CD4-positive, alpha-beta T cell treated with Interleukin-17A for 1 hour (primary cell): ENCODE measurements around the gene MPHOSPH8.

Experiments
- DNase-seq: peaks from one replicate; pipeline ENCODE4 v3.0.0-alpha.2; 2020

Gene MPHOSPH8, protein sequence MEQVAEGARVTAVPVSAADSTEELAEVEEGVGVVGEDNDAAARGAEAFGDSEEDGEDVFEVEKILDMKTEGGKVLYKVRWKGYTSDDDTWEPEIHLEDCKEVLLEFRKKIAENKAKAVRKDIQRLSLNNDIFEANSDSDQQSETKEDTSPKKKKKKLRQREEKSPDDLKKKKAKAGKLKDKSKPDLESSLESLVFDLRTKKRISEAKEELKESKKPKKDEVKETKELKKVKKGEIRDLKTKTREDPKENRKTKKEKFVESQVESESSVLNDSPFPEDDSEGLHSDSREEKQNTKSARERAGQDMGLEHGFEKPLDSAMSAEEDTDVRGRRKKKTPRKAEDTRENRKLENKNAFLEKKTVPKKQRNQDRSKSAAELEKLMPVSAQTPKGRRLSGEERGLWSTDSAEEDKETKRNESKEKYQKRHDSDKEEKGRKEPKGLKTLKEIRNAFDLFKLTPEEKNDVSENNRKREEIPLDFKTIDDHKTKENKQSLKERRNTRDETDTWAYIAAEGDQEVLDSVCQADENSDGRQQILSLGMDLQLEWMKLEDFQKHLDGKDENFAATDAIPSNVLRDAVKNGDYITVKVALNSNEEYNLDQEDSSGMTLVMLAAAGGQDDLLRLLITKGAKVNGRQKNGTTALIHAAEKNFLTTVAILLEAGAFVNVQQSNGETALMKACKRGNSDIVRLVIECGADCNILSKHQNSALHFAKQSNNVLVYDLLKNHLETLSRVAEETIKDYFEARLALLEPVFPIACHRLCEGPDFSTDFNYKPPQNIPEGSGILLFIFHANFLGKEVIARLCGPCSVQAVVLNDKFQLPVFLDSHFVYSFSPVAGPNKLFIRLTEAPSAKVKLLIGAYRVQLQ

DNA sequence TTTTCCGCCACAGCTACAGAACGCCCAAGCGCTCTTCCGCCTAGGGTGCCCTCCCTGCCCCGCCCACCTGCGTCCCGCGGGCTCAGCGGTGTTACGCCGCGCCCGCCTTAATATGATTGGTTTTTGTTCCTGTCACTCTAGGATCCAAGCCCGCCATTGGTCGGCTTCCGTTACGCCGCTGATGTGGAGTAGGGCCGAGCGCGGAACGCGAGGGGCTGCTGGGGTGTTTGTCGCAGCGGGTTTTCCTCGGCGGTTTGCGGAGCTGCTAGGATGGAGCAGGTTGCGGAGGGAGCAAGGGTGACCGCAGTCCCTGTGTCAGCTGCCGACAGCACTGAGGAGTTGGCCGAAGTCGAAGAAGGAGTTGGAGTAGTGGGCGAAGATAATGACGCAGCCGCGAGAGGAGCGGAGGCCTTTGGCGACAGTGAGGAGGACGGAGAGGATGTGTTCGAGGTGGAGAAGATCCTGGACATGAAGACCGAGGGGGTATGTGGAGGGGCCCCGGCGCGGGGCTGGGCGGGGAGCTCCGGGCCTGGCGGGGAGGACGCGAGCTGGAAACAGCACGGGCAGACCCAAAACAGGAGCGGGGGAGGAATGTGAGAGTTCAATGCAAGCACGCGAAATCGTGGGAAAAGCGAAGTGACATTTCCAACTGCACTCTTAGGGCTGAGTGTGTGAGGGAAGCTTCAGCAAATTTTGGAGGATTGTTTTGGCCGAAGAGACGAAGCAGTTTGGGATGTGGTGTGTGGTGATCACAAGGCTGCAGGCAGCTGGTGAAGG, at the start of gene MPHOSPH8:
MPHOSPH8 (plus strand) TSS at position 181 of the 777 bp plus-strand sequence; CDS start at position 271, 90 bp downstream.
- peak; percentile 97 for DNase-seq

DNA sequence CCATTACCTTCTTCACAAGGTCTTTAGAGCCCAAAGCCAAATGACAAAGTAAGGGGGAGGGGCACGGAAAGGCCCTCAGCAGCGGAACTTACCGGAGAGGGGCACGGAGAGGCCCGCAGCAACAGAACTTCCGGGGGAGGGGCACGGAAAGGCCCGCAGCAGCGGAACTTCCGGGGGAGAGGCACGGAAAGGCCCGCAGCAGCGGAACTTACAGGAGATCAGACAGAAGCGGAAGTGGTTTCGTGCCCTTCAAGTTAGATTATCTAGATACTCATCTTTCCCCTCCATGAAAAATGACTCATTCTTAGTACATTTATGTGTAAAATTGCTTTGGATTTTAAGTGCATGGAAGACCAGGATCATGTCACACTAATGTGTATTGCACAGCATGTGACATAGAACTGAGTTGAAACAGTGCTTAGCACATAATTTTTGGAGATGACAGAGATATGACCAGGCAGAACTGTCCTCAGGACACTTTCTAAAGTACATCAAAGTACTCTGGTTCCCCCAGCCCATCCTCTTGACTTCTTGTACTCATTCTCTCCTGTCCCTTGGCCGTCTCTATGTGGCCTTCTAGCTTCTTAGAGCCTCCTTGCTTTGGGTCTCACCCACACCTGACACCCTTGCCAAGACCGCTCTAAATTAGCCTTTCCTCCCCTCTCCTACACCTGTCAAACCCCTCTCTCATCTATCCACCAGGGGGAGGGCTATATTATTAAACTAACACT, 46.4 kb upstream of the MPHOSPH8 start:
- DNase-seq, result peak; percentile 81

DNA sequence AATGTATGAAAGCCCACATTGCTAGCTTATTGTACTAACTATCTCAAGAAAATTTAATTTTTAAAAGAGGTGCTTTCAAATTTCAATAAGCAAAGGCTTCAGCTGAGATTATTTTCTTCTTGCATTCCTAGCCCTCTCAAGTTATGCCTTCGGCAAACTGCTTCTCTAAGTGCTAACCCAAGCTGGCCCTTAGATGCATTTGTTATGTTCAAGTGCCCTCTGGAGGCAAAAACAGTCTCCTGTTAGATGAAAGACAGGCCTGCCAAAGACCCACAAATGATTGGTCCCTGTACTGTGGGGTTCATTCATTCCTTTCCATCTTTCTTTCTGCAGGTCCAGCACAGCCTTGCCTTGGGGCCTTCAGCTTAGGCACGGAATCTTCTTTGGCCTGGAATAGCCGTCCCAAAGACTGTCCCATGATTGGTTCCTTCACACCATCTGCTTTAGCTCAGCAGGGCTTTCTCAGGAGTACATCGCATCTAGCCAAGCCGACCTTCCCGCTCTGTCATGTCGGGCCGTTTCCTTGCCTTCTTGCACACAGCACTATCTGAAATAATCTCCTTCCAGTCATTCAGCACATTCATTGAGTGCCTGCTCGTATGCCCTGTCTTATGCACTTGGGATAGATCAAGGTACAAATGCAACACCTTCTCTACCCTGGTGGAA, 45.7 kb upstream of the MPHOSPH8 start:
- peak; percentile 60 for DNase-seq

DNA sequence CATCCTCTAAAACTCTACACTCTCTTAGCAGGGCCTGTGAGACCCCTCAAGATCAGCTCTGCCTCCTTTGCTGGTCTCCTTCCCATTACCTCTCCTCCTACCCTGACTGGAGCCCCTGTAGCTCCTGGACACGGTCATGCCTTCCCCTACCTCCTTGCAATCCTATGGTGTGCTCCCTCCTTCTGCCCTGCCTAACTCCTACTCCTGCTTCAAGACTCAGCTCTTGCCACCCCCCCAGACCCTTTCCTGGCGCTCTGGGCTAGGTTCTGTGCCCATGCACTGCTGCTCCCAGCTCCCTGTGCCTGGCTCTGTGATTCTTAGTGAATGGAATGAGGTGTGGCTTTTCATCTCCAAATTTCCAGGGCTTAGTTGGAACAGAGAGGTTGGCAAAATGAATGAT, 44.1 kb upstream of the MPHOSPH8 start:
- no peak for DNase-seq

DNA sequence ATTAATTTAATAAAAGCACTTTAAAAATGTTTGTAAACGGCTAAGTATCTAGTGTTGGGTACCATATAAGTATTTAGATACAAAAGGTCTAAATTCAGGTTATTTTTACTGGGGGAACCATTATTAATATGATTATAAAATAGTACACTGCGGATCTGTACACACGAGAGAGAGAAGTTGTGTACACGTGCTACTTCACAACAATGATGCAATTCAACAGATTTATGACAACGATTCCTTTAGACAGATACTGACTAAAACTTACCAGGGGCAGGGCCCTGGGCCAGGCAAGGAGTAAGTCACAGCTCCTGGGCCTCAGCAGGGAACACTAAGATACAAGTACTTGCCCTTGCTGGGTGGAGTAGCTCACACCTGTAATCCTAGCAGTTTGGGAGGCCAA, 43.0 kb upstream of the MPHOSPH8 start:
- DNase-seq, result no peak

DNA sequence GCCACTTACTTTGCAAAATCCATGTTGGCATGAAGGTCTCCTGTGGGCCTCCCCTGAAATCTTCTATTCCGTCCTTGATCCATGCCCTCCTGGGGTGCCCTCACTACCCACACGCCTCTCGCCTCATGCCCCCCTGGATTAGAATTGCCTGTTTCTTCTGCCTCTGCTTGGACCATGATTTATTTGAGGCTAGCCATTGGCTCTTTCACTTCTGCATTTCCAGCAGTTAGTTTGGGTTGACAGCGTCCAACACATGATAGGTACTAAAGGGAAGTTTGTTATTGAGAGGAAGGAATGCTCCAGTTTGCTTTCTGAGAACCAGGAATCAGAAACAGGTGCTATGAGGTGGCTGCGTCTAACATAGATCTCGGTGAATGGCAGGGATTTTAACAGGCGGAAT, 41.6 kb upstream of the MPHOSPH8 start:
- no peak for DNase-seq

DNA sequence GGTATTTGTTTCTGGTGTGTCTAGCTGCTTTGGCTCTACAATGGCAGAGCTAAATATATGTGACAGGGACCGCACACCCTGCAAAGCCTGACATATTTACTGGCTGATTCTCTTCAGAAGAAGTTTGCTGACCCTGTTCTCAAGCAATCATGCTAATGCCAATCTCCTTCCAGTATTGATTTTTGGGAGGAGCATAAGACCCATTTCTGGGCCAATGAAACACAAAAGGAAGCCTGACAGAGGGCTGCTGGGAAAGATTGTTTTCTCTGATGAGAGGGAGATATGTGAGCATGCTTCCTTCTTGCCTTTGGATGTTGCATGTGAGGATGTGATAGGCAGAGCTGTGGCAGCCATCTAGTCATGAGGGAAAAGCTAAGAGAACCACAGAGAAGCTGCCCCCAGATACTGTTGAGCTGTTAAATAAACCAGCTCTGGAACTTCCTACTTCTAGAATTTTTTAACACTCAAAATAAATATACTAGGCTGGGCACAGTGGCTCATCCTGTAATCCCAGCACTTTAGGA, 40.7 kb upstream of the MPHOSPH8 start:
- no peak for DNase-seq

DNA sequence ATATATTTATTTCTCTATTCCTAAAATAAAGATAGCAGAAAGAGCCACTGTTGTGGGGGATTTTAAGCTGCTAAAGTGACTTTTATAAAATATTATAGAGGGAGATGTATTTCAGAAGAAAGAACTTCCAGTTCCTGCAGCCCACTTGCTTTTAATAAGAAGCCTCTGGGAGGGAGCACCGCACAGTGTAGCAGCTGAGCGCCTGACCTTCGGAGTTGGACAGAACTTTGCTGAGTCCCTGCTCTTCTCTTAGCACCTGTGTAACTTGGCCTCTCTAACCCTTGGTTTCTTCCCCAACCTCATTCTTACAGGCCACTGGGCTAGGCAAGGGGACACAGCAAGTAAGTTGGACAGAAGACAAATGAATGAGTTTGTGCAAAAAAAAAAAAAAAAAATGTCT, 37.4 kb upstream of the MPHOSPH8 start:
- no peak for DNase-seq

DNA sequence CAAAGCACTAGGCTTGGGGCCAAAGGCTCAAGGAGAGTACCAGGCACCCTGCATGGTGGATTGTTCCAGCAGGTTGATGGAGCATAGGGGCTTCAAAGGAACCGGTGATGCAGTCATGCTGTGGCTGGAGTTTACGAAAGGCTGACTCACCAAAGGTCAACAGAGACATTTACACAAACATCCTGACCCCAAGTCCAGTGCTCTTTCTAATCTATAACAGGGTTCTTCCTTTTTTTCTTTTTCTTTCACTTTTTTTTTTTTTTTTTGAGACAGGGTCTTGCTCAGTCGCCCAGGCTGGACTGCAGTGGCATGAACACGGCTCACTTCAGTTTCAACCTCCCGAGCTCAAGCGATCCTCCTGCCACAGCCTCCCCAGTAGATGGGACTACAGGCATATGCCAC, 36.5 kb upstream of the MPHOSPH8 start:
- no peak for DNase-seq

DNA sequence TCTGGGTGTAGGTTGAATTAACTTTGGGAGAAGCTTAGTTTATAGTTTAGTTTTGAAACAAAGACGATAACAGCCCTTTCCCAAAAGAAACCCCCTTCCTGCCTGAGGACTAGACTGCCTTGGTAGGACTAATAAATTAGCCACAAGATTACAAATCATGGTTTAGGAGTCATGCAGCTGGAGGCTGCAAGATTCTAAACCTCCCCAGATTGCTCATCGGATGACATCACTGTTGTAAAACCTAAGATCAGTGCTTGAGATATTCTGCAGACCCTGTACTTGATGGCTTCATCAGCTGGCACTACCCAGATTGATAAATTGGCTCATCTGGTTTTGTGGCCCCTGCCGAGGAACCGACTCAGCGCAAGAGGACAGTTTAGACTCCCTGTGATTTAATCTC, 35.9 kb upstream of the MPHOSPH8 start:
- DNase-seq, result no peak

DNA sequence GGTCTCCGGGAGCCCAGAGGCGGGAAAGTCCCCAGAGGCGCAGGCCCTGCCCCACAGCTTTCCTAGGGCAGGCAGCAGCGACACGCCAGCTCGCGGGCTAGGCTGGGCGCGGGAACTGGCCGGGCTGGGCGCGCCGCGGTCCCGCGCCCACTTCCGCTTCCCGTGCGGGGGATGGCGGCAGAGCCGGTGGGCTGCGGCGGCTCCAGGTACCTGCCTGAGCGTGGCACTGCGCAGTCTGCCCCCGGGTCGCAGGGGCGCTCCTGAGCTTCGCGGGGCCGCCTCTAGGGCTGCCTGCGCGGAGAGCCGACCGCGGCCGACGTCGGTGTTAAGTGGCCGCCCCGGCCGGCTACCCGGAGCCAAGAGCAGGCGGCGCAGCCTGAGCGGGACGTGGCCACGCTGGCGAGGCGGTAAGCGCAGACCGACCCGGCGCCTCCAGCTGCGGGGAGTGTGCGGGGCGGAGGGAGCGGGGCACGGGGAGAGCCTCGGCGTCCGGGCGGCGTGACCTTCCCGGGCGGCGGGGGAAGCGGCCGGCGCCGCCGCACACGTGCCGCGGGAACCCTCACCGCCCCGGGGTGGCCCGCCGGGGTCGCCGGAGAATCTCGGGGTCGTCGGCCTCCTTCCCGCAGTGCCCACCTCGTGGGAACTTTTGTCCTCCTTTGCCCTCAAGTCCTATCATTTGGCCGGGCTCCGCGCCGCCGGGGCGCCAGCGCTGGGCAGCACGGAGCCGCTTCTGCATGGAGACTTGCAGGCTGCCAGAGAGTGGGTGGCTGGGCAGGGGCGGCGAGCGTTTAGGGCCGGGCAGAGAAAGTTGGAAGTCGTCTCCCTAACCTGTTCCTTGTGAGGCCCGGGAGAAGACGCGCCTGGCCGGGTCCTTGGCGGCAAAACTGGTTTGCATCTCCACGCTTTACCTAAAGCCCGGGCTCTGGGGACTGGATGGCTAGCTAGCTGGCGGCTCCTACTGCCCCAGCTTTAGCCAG, 31.4 kb upstream of the MPHOSPH8 start:
- DNase-seq, result peak; percentile 9

DNA sequence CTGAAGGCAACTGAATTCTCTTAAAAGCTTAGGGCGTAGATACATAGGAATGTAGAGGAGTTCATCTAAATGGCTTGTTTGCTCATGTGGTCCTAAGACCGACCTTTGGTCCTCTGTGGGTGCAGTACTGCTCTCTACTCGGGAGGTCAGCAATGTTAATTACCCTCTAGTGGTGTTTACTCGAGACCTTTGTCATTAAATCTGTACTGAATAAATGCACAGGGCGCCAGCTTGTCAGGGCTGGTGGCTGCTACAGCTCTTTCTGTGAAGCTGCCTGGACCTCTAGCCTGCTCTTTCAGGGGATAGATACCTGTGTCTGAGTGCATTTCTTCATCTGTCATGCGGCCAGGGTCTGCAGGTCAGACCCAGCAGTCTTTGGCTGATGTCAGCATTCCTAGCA, 29.2 kb upstream of the MPHOSPH8 start:
- DNase-seq, result no peak

DNA sequence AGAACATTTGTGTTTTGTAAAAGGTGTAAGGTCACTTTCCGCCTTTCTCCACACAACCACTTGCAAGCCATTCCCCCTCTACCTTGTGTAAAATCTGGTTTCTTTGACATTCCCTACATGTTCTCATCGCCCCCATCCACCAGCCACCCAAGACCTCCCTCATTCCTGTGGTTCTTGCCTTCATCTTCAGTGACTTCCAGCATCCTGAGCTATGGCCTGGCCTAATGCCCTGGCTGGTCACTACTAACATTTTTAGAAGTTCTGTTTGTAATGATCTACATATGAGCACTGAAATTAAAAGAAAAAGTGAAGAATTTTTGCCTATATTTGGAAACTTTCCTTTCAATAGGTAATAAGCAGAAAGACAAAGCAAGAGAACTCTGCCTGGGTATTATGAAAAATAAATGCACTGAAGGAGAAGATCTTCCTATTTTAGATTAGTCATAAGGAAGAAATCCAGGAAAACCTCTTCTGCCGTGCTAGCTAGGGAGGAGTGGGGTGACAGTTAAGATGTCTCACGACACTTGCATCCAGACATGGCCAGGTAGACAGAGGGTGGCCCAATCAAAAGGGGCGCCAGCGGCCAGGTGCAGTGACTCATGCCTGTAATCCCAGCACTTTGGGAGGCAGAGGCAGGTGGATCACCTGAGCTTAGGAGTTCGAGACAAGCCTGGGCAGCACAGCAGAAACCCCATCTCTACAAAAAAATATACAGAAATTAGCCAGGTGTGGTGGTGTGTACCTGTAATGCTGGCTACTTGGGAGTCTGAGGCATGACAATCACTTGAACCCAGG, 28.1 kb upstream of the MPHOSPH8 start:
- no peak for DNase-seq

DNA sequence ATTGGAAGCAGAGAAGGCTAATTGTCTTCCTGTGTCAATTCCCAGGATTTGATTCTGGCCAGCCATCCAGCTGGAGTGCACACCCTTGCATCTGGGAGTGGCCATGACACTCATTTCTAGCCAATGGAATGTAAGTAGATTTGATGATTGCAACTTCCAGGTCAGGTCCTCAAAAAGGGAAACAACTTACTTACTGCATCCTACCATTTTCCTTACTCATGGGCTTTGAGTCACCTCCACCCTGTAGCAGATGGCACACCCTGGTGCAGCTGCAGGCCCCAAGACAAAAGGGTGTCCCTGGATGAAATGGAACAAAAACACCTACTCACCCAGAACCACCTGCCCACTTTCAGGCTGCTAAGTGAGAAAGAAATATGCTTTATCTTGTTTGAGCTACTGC, 27.3 kb upstream of the MPHOSPH8 start:
- DNase-seq, result no peak

DNA sequence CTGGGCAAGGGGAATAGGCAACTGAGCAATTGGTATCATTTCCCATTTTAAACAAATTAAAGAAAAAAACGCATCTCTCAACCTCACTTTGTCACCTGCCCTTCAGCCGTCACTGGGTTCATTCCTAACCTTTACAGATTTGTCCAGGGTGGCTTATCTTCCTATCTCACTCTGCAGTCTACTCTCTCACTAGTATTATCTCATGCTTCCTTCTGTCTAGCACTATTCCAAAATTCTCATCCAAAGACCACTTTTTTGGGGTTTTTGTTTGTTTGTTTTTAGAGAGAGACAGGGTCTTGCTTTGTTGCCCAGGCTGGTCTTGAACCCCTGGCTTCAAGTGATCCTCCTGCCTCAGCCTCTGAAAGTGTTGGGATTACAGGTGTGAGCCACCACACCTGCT, 26.7 kb upstream of the MPHOSPH8 start:
- DNase-seq, result no peak

DNA sequence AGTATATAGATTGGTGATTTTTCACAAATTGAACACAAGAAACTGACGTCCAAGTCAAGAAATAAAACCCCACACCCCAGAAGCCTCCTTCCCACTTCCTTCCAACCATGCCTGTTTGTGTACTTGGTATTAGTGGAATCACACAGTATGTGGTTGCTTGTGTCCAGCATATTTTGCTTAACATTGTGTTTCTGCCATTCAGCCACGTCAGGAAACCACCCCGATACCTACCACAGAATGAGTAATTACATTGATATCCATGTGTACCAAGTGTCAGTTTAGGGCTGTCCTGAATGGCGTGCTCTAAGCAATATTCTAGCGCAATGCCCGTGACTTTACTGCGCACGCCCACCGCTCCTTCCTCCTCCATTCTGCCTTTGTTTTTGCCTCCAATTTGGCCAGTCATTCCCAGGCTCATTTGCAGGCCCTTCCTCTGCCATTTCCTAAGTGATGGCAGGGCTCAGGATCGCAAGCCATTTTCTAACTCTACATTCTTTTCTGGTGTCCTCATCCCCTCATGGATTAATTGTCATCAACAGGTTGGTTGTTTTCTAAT, 25.9 kb upstream of the MPHOSPH8 start:
- DNase-seq, result no peak

DNA sequence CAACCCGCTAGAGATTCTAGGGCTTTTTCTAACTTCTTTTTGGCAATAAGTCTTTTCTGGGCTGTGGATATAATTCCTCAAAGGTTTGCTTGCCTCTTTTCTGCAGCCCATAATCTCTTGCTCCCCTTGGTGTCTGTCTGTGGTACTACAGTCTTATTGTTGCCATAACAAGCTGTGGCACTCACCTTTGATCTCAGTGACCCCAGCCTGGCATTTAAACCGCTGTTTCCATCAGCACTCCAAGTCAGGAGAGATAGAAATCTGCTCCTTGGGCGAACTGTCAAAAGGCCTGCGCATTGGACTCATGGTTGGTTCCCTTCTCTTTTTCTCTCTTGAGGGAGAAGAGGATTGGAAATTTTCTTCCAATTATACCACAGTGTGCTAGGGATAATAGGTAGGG, 14.5 kb upstream of the MPHOSPH8 start:
- peak; percentile 34 for DNase-seq

DNA sequence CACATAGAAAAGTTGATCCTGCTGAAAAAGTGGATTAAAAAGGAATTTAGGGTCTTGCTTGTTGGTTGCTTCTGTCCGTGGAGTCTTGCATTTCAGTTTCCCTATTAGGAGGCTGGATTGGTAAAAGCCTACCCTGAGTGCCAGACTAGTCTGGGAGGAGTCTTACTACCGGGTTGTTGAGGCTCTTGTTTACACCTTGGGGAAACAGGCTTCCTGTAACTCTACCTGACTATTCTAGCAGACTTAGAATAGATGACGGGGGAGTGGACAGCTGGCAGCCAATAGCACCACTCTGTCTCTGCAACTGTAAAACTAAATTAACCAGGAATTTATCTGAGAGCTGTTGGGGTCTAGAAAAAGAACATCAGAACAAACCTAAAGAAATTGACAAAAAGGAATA, 11.3 kb upstream of the MPHOSPH8 start:
- no peak for DNase-seq

DNA sequence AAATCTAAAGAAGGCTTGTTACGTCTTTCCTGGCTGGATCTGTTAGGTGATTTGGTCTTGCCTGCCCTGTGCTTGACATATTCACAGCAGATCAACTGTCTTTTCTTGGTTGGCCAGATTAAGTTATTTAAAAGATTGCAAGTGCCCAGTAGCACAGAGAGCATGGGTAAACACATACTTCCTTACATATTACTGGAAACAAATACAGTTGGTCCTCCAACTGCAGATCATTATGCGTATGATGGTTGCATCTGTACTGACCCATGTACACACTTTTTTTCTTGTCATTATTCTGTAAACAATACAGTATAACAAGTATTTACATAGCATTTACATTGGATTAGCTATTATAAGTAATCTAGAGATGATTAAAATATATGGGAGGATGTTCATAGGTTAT, 9.2 kb upstream of the MPHOSPH8 start:
- no peak for DNase-seq
